Lower lobe of right lung (tissue), 2 donors: ENCODE measurements around the gene ERMAP. TPM values are rescaled to one million over a fixed set of nuclear protein-coding genes. Genes with fewer than 3 reads are reported as not detected.

Experiments used
- ATAC-seq, 2 donors: fragments of 200-7000 bp; cut with Tn5 transposase; one replicate each; pipeline ENCODE4 v1.9.1; 2020 to 2022; ENCODE audit warnings: mild to moderate bottlenecking in 2 of 2, moderate library complexity in 2 of 2
- DNase-seq: peaks from one replicate; pipeline ENCODE4 v3.0.0-alpha.2; 2020
- H3K27ac ChIP-seq: fragments of 200-600 bp; one replicate; pipeline ENCODE4 v1.8.0; 2022
- H3K27me3 ChIP-seq: fragments of 200-600 bp; one replicate; pipeline ENCODE4 v1.8.0; 2022; ENCODE audit warnings: low read depth
- H3K36me3 ChIP-seq: fragments of 200-600 bp; one replicate; pipeline ENCODE4 v1.8.0; 2022; ENCODE audit warnings: mild to moderate bottlenecking
- H3K4me1 ChIP-seq: fragments of 200-600 bp; one replicate; pipeline ENCODE4 v1.8.0; 2022
- H3K4me3 ChIP-seq: fragments of 200-600 bp; one replicate; pipeline ENCODE4 v1.8.0; 2022; ENCODE audit warnings: mild to moderate bottlenecking
- H3K9me3 ChIP-seq: fragments of 200-600 bp; one replicate; pipeline ENCODE4 v1.8.0; 2022
- intact Hi-C: fragments of 100-400 bp; cut with DNase I; formaldehyde crosslinking; loops from one replicate; pipeline ENCODE4 v1.11.0; 2022
- total RNA-seq: library from RNA; stranded (reverse); fragmentation: NEBNext Ultra II Directional; extraction: Animal tissue kit (Norgen Biotek cat#: 25700); gene quantifications from one replicate; pipeline ENCODE4 v1.2.1, GENCODE V29; 2021
- TF ChIP-seq, protein P1 (sequence below): fragments of 200-600 bp; IDR thresholded peaks from one replicate; pipeline ENCODE4 v1.8.0; 2022; ENCODE audit warnings: antibody characterized with exemption, mild to moderate bottlenecking
- donor health status: DM: no; HTN: yes; CAD: no; lungs with severe emphysema.

The ERMAP gene
- total RNA-seq, 1 donor from 2014 or later = 15.2 TPM

- Histone ChIP-seq H3K4me1 (no peaks in the 10 kb centered on the region), H3K36me3 (peaks cover 9% of the 10 kb centered on the region), H3K4me3 (no peak overlapping the region), H3K27ac (no peak overlapping the region), H3K27me3 (no peaks in the 10 kb centered on the region), H3K9me3 (no peaks in the 10 kb centered on the region)
- no peak for ATAC-seq
- TF ChIP-seq, protein P1, sequence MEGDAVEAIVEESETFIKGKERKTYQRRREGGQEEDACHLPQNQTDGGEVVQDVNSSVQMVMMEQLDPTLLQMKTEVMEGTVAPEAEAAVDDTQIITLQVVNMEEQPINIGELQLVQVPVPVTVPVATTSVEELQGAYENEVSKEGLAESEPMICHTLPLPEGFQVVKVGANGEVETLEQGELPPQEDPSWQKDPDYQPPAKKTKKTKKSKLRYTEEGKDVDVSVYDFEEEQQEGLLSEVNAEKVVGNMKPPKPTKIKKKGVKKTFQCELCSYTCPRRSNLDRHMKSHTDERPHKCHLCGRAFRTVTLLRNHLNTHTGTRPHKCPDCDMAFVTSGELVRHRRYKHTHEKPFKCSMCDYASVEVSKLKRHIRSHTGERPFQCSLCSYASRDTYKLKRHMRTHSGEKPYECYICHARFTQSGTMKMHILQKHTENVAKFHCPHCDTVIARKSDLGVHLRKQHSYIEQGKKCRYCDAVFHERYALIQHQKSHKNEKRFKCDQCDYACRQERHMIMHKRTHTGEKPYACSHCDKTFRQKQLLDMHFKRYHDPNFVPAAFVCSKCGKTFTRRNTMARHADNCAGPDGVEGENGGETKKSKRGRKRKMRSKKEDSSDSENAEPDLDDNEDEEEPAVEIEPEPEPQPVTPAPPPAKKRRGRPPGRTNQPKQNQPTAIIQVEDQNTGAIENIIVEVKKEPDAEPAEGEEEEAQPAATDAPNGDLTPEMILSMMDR = no peak
- intact Hi-C loops = no loop called here
- no peak for DNase-seq
Measured at GRCh38 chr1:42830631-42831030, 13.7 kb downstream of the ERMAP start.

GRCh38 chr1:42831273-42831672, 14.4 kb downstream of the ERMAP start:
- TF ChIP-seq, protein P1 = no peak
- intact Hi-C loops = no loop called here
- H3K27ac ChIP-seq = no peak overlapping the region

DNA sequence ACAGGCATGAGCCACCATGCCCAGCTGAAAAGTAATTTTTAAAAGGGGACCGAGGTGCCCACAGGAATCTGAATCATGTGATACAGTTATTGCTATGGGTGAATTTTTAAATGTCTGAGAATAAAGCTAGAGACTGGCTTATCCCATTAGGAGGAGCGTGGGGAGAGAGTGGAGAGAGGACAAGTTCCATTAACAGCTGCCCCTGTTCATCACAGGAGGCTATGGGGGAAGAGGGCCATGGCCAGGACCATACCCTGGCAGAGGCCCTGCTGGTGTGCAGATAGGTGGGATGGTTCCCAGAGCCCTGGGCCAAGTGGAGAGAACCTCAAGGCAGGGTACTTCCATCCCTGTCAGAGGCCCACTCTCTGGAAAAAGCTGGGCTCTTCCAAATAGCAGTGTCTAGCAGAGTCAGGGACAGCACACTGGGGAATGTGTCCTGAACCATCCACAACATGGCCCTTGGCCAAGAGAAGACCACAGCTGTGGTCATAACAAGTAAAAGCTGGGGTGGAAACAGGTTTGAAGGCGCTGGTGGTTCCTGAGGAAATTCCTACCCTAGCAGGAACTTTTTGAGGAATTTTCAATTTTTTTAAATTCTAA, 15.8 kb downstream of the ERMAP start:
- TF ChIP-seq, protein P1 = no peak
- no peak for DNase-seq
- peaks cover 9% of the 10 kb centered on the region for H3K36me3 ChIP-seq
- H3K4me1 ChIP-seq = no peaks in the 10 kb centered on the region
- H3K9me3 ChIP-seq = no peaks in the 10 kb centered on the region
- H3K27ac ChIP-seq = no peak overlapping the region
- H3K4me3 ChIP-seq = no peak overlapping the region
- no peaks in the 10 kb centered on the region for H3K27me3 ChIP-seq
- intact Hi-C loops = no loop called here
- no peak for ATAC-seq

More at GRCh38 chr1:42831273-42831672, 14.4 kb downstream of the ERMAP start:
- Histone ChIP-seq H3K27me3 (no peaks in the 10 kb centered on the region), H3K4me1 (no peaks in the 10 kb centered on the region), H3K9me3 (no peaks in the 10 kb centered on the region), H3K4me3 (no peak overlapping the region), H3K36me3 (peaks cover 9% of the 10 kb centered on the region)
- DNase-seq (no peak), ATAC-seq (no peak)

- H3K36me3 ChIP-seq = peaks cover 4% of the 10 kb centered on the region
Measured at GRCh38 chr1:42833981-42834380, 17.1 kb downstream of the ERMAP start.

DNA sequence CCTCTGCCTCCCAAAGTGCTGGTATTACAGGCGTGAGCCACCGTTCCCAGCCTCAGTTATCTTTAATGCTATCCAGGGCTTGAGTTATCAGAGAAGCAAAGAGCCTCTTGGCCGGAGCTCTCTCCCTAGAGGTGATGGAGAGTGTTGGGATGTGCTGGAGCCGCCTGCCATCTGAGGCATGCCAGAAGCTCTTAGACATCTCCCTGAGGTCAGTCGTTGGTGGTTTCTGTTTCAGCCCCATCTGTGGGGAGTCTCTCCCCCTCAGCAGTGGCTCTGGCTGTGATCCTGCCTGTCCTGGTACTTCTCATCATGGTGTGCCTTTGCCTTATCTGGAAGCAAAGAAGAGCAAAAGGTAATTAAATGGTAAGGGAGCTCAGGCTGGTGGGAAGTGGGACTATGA, 17.9 kb downstream of the ERMAP start:
- ATAC-seq (no peak), DNase-seq (no peak)
- H3K4me3 ChIP-seq = no peak overlapping the region
- TF ChIP-seq, protein P1 = no peak
- H3K4me1 ChIP-seq = no peaks in the 10 kb centered on the region
- H3K9me3 ChIP-seq = no peaks in the 10 kb centered on the region
- H3K36me3 ChIP-seq = peaks cover 4% of the 10 kb centered on the region
- intact Hi-C loops = no loop called here
- H3K27me3 ChIP-seq = no peaks in the 10 kb centered on the region
- H3K27ac ChIP-seq = no peak overlapping the region

More at GRCh38 chr1:42833981-42834380, 17.1 kb downstream of the ERMAP start:
- TF ChIP-seq, protein P1 = no peak
- Histone ChIP-seq H3K4me1 (no peaks in the 10 kb centered on the region), H3K4me3 (no peak overlapping the region), H3K9me3 (no peaks in the 10 kb centered on the region), H3K27ac (no peak overlapping the region), H3K27me3 (no peaks in the 10 kb centered on the region)
- ATAC-seq (peak; percentile 34 to 45), DNase-seq (no peak)
- intact Hi-C loops = no loop called here
